ENCODE results near the gene UQCR11. TPM values are rescaled to one million over a fixed set of nuclear protein-coding genes. Genes with fewer than 3 reads are reported as not detected.

The UQCR11 gene
- total RNA-seq, 2 donors from 2014 or later: 674 to 933 TPM

- intact Hi-C loops (cut with DNase I): no loop called here
- ATAC-seq (no peak), DNase-seq (no peak)
Measured at GRCh38 chr19:1555487-1556389, 49.5 kb downstream of the UQCR11 start.

GRCh38 chr19:1554968-1555367 lies 50.3 kb downstream of the UQCR11 start:
- intact Hi-C loops (cut with DNase I): no loop called here
- ATAC-seq (no peak), DNase-seq (no peak)

- intact Hi-C loops (cut with DNase I): no loop called here
- ATAC-seq: no peak
Measured at GRCh38 chr19:1553415-1553814, 51.8 kb downstream of the UQCR11 start.

GRCh38 chr19:1551068-1552040 lies 53.9 kb downstream of the UQCR11 start:
- DNase-seq: no peak
- no peak for ATAC-seq
- intact Hi-C loops (cut with DNase I): no loop called here

More at GRCh38 chr19:1553415-1553814, 51.8 kb downstream of the UQCR11 start:
- no peak for DNase-seq

- ATAC-seq (no peak), DNase-seq (no peak)
- intact Hi-C loops (cut with DNase I): loop anchor here (5.0 to 10.0 kb wide), 3 partner anchors 123 to 218 kb away; no protein-coding TSS in a partner anchor
Measured at GRCh38 chr19:1549332-1549945, 55.8 kb downstream of the UQCR11 start.

Other genes with a start within 250 kb of the UQCR11 start
- gene NDUFS7, start 221.6 kb downstream of the UQCR11 start, total RNA-seq: 100 to 1,000 TPM; 240 to 267 TPM
- 10 to 100 TPM; 36.0 to 48.1 TPM for gene GAMT, start 203.9 kb downstream of the UQCR11 start, total RNA-seq
- 10 to 100 TPM; 74.1 to 95.7 TPM for gene DAZAP1, start 197.9 kb downstream of the UQCR11 start, total RNA-seq
- gene RPS15, start 167.1 kb downstream of the UQCR11 start, total RNA-seq: 100 to 1,000 TPM; 714 to 737 TPM
- gene APC2, start 155.3 kb downstream of the UQCR11 start, total RNA-seq: under 1 TPM; 0.18 to 0.21 TPM
- gene C19orf25, start 126.2 kb downstream of the UQCR11 start, total RNA-seq: 10 to 100 TPM; 16.1 to 18.9 TPM
- gene PCSK4, start 115.1 kb downstream of the UQCR11 start, total RNA-seq: 1 to 10 TPM in 1 of 2 donors, under 1 TPM in 1; 0.89 to 1.6 TPM
- gene REEP6, start 114.3 kb downstream of the UQCR11 start, total RNA-seq: 1 to 10 TPM; 2.2 to 2.3 TPM
- 10 to 100 TPM; 18.9 to 25.0 TPM for gene ADAMTSL5, start 92.4 kb downstream of the UQCR11 start, total RNA-seq
- not detected for gene PLK5, start 81.4 kb downstream of the UQCR11 start, total RNA-seq
- 10 to 100 TPM; 10.9 to 12.0 TPM for gene MEX3D, start 37.1 kb downstream of the UQCR11 start, total RNA-seq
- gene MBD3, start 12.6 kb downstream of the UQCR11 start, total RNA-seq: 10 to 100 TPM; 58.0 to 60.8 TPM
- gene TCF3, start 47.2 kb upstream of the UQCR11 start, total RNA-seq: 10 to 100 TPM; 24.1 to 25.8 TPM
- gene ONECUT3, start 148.0 kb upstream of the UQCR11 start, total RNA-seq: not detected
- gene ATP8B3, start 206.8 kb upstream of the UQCR11 start, total RNA-seq: 1 to 10 TPM in 1 of 2 donors, under 1 TPM in 1; 0.52 to 1.6 TPM
- gene REXO1, start 243.0 kb upstream of the UQCR11 start, total RNA-seq: 10 to 100 TPM; 14.8 to 22.3 TPM